ENCODE measurements around the gene GTF2A1.
"Not testable (repeated sequence)": the region's sequence is repeated elsewhere in the genome, so short reads cannot be mapped to it uniquely, and the experiment has no call there.

GTF2A1 gene

DNA sequence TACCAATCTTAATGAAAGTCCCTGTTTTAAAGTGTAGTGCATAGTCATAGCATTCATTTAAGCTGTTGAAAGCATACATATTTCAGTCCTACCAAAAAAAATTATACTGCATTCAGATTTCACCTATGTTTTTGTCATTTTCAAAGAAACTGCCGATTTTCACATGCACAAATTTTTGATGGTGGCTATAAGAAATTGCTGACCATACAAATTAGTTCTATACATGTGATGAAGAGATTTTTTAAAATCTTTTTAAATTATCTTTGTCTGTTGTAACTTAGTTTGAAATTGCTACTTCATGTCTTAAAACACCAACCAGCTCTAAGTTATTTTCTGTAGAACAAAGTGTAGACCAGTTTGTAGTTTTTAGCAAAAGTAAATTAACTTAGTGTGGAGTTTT, 3.5 kb upstream of the GTF2A1 start:
- no peak for DNase-seq

DNA sequence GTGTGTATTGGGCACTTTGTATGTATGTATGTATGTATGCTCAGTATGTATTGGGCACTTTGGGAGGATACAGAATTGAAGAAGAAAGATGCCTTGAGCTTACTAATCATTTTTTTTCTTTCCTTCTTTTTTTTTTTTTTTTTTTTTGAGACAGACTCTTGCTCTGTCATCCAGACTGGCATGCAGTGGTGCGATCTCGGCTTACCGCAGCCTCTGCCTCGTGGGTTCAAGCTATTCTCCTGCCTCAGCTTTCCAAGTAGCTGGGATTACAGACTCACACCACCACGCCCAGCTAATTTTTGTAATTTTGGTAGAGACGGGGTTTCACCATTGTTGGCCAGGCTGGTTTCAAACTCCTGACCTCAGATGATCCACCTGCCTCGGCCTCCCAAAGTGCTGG, 3.0 kb upstream of the GTF2A1 start:
- not testable (repeated sequence) for DNase-seq

DNA sequence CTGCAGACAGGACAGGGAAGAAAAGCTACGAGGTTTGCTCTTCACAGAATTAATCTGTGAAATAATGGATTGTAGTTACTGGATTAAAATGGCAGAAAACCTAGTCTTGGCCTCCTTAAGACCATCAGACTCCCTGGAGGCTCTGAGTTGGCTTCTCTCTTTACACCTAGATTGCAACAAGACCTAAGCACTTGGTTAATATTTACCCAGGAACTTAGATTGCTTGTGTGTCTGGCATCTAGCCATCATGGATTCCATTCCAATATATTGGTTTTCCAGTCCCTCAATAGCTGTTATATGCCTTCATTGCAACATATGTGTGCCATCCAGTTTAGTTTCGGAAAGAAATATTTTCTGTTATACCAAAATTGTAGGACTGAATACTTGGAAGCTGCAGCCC, 1.9 kb upstream of the GTF2A1 start:
- no peak for DNase-seq

DNA sequence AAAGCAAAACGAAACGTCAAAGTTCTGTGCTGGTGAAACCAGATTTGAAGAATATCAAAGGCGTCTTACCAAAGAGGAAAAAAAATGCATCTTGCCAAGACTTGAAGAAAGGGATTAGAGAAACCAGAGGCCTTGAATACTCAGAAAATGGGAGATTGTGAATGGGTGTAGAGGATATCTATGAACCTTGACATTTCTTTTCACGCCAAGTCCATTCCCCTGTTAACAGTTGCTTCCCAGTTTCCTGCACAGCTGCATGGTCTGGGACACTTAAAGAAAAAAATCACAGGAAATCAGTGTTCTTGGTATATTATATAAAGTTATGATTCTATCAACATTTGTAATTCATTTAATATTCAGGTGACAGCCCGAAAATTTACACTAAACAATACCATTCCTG, 1.4 kb upstream of the GTF2A1 start:
- no peak for DNase-seq

DNA sequence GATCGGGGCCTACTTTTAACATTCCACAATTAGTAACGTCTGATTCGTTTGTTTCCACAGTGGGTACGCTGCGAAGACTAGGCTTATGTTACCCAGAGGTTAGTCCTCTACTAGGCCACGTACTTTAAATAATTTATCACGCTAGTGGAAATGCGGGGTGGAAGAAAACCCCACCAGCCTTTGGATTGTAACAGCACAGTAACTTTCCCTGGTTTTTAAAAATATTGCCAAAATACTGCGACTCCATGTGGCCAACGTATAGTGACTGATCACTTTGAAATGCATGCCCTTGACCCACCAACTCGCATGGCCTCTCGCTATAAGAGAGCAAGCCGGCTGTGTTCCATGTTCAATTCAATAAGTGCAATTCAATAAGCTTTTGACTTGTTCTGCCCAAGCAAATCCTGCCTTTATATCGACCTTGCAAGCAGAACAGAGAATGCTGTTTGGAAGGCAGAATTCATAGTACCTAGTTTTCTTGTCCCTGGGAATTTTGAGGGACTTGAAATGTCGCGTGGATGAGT, 882 bp upstream of the GTF2A1 start:
- no peak for DNase-seq

DNA sequence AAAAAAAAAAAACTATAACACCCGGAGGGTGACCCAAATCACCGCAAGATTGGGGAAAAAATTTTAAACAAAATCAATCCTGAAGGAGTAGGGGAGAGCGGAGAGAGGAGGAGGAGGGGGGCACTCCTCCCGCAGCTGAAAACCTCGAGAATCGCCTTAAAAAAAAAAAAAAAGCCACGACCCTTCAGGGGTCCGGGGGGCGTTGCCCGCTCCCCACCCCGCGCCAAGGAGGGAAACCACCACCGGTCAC, 254 bp downstream of the GTF2A1 start:
- no peak for DNase-seq

DNA sequence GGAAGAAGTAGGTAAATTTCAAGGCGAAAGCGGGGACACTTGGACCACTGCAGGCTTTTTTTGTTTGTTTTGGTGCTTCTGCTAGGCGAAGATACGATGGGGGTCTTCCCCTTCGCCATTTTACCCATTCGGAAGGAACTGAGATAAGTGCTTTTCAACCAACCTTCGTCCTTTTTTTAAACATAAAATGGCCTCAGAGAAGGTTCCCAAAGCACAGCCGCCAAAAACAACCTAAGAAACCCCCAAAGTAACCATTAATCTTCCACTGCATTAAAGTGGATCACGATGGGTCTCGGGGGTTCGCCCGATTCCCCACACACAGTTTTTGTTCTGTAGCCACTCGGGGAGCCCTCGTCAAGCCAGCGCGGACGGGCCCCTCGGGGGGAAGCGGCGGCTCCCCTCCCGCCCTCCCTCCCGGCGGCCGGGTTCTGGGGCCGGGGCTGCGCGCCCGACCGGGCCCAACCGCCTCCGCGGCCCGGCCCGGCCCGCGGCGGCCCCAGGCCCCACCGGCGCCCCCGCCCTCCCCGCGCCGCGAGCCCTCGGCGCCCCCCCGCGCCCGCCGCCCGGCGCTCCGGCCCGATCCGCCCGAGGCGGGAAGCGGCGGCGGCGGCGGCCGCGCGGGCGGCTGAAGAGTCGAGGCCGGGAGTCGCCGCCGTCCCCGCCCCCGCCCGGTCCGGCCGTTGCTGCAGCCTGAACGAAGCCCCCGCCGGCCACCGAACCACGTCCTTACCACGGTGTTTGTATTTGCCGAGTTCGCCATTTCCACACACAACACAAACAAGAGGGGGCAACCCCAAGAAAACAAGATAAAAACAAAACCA, 790 bp downstream of the GTF2A1 start:
- no peak for DNase-seq

DNA sequence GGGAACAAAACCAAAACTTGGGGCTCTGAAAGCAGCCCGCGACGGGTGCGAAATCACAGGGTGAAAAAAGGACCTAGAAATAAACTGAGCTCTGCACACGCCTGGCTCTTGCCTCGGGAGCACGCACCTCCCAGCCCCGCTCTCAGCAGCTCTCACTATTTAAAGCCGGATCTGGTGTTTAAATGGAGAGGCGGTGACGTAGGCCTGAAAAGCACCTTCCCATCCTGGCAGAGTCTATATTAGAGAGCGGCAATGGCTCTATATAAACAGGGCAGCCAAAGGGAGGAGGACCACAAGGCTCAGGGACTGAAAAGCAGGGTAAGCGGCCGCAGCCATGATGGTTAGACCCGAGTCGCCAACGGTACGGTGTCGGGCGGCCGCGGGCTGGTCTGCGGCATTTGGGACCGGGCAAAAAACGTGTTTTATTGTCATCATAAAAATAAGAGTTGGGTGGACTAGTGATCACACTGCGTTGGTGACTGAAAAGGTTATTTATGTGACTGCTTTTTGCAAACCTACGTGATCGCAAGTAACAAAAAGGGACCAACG, 1.5 kb downstream of the GTF2A1 start:
- DNase-seq = peak; percentile 93

DNA sequence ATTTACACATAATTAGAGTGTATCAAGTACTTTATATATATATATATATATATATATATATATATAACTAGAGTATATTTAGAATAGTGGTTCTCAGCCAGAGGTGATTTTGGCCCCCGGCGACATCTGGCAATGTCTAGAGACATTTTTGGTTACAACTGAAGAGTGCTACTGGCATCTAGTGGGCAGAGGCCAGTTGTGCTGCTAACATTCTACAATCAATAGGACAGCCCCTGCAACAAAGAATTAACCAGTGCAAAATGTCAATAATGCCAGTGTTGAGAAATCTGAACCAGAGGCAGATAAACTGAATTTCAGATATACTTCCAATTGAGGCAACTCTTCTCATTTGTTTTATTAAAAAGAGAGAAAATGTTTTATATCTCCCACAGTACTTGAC, 8.9 kb downstream of the GTF2A1 start:
- DNase-seq = no peak

DNA sequence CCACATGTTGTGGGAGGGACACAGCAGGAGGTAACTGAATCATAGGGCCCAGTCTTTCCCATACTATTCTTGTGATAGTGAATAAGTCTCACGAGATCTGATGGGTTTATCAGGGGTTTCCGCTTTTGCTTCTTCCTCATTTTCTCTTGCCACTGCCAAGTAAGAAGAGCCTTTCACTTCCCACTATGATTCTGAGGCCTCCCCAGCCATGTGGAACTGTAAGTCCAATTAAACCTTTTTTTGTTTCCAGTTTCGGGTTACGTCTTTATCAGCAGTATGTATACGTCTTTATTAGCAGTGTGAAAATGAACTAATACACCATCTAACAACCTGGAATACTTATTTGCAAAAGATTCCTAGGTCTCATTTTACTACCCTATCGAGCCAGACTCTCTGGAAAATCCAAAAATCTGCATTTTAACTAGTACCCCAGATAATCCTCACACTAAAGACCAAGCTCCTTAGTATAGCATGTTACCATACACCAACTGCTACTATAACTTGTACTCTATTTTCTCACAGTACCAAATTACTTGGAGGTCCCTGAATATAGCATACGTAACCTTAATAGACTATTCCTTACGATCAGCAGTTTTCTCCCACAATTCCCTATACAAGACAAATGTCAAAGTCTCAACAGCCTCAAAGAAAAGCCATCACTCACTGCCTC, 11.5 kb downstream of the GTF2A1 start:
- no peak for DNase-seq

DNA sequence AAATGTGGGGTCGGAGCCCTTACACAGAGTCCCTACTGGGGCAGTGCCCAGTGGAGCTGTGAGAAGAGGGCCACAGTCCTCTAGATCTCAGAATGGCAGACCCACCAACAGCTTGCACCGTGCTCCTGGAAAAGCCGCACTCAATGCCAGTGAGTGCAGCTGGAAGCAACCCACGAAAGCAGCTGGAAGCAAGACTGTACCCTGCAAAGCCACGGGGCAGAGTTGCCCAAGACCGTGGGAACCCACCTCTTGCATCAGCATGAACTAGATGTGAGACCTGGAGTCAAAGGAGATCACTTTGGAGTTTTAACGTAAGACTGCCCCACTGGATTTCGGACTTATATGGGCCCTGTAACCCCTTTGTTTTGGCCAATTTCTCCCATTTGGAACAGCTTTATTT, 12.3 kb downstream of the GTF2A1 start:
- DNase-seq = no peak

DNA sequence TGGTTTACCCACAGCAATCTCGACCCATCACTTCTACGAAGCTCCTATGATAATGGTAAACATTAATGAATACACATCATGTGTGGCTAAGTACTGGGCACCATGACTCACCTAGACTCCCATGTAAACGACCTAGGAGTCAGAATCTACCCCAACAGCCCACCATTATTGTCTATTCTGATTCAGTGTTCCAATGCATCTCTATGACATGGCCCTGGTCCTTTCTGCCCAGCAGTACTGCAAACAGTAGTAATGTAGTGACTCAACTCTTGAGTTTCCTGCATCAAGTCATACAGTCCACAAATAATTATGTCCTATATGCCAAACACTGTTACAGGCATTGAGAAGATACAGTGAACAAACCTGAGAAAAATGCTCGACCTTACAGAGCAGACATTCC, 14.6 kb downstream of the GTF2A1 start:
- DNase-seq = no peak

DNA sequence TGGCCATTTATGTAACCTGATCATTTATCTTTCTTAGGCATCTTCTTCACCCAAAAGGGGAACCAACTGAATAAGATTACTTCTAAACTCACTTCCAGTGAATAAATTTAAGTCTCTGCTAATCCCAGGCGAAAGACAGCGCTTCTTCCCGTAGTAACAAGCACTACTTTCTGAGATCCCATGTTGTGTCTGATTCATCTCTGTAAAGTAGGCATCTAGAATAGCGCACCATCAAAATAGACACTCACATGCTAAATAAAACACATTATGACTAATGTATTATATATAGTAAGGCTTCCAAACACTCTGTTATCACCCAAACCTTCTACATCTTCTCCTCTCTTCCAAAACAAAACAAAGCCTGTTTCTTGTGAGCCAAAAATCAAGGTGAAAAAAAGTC, 15.1 kb downstream of the GTF2A1 start:
- DNase-seq = no peak

DNA sequence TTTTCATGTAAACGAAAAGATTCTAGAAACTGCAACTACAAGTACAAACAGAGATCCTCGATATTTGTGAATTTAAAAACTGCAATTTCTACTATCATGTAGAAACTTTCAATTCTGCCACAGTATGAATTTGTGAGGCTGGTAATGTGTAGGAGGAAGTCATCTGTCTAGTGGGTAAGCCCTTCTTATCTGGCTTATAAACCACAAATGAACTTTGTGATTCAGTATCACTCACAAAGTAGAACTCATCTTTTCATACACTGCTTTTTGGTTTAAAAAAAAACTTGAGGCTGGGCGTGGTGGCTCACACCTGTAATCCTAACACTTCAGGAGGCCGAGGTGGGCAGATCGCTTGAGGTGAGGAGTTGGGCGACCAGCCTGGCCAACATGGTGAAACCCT, 20.7 kb downstream of the GTF2A1 start:
- DNase-seq = peak; percentile 9

DNA sequence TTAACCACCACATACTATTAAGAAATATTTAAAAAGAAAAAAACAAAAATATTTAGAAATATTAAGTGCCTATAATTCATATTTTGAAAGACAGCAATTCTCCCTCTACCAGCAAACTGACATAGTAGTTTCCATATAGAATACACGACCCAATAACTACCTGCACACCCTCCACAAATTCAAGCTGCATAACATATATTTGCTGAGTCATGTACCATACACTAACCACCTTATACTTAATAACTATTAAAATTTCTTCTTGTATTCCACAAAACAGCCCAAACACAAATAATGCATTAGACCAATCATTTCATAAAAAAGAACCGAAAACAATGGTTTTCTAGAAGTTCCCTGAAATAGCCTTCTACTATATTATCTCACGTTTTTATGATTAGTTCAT, 21.7 kb downstream of the GTF2A1 start:
- no peak for DNase-seq

DNA sequence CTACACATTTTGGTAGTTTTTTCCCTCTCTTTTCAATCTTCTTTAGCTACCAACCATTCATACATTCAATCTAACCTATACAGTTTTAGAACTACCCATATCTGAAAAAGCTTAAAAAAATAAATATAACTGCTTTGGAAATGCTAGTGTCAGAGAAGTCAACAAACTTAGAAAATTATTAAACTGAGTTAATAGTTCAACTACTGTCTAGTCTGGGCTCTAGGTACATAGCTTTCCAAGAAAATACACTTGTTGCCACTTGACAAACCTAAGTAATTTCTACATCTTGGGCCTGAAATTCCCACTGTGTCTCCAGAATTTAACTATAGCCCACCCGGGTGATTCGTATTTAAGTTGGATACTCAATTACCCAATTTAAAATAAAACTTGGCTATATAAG, 22.1 kb downstream of the GTF2A1 start:
- no peak for DNase-seq

DNA sequence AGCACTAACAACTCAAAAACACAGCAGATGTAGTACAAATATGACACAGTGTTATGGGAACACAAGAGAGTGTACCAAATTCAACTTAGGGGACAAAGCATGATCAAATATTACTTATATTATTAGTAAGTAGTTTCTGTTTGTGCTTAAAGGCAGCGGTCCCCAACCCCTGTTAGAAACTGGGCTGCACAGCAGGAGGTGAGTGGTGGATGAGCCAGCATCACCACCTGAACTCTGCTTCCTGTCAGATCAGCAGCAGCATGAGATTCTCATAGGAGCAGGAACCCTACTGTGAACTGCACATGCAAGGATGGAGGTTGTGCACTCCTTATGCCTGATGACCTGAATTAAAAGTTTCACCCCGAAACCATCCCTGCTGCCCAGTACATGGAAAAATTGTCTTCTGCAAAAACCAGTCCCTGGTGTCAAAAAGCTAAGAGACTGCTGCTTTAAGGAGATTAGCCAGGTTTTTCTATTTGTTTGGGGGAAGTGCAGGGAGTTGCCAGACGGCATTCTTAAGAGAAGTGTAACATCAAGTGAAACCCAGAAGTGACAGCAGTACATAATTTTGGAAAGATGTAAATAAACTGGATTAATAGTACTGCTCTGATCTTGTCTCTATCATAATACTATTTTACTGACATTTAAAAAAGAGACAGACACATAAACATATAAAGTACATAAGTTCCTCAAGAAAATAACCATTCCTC, 26.7 kb downstream of the GTF2A1 start:
- no peak for DNase-seq

DNA sequence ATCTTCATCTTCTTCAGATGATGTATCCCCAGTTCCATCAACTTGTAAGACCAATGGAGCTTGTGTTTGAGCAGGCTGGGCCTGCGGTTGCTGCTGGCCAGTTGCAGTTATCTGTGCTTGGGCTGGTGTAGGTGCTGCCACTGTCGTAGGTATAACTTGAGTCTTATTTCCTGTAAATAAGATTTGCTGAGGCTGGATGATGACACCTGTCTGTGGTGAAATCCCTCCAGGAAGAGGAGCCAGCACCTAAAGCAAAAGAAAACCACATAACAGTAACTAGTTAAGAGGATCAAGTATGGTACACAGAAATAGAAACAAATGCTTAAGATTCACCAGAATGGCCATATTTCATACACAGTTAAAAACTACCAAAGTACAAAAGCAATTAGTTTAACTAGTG, 28.2 kb downstream of the GTF2A1 start:
- DNase-seq = no peak

DNA sequence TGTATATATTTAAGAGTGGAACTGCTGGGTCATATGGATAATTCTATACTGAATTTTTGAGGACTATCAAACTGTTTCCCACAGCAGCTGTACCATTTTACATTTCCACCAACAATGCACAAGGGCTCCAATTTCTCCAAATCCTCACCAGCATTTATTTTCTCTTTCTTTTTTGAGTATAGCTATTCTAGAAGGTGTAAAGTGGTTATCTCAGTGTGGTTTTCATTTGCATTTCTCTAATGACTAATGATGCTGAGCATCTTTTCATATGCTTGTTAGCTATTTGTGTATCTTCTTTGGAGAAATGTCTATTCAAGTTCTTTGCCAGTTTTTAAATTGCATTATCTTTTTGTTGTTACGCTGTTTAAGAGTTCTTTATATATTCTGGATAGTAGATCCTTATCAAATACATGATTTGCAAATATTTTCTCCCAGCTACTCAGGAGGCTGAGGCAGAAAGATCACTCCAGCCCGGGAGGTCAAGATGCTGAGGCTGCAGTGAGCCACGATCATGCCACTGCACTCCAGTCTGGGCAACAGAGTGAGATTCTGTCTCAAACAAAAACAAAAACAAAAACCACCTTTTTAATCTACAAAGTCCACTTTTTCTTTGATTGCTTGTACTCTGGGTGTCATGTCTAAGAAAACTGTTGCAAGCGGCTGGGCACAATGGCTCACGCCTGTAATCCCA, 32.8 kb downstream of the GTF2A1 start:
- no peak for DNase-seq

DNA sequence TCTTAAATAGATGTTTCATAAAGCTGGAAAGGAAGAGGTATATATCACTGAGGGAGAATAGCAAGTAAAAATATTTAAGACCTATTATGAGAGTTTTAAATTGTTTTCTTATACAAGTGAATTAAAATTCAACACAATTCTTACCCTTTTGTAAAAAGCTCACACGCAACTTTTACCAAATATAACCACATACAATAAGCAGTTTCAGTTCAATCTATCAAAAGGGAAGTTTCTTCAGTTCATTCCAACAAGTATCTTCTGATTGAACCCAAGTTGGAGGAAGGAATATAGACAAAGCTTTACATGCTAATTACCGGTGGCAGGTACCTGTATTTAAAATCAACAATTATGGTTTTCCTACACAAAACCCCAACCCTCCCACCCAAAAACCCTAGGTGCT, 41.1 kb downstream of the GTF2A1 start:
- no peak for DNase-seq

DNA sequence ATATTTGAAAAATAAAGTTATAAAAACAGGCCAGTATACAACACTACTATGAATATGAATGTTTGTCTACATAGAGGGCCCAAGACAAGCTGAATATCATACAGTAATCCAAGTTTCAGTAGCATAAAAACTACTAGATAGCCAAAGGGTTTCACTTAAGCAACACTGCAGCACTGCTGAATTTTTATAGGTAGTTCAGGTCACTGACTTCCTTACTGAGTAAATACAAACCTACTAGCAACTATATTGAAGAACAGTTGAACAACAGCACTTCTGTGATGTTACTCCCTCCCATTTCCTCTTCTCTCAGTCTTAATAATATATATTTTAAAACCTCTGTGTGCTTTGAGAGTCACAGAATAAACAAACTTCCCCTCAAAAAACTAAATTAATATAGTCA, 42.7 kb downstream of the GTF2A1 start:
- no peak for DNase-seq

DNA sequence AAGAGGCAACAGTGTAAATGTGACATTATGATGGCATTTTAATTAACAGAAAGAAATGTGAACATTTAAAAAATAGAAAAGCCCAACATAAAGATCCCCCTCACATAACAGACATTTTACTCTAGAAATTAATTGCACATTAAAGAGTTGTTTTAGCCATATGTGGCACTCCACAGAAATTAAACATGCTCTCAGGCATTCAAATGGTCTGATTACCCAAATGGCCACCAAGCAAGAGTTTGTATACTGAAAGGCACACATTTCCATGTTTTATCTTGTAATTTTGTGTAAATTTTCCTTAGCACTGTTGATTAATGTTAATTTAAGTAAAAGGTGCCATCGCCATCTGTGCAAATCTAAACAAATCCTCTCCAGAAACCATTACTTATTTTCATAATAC, 43.5 kb downstream of the GTF2A1 start:
- DNase-seq = no peak

DNA sequence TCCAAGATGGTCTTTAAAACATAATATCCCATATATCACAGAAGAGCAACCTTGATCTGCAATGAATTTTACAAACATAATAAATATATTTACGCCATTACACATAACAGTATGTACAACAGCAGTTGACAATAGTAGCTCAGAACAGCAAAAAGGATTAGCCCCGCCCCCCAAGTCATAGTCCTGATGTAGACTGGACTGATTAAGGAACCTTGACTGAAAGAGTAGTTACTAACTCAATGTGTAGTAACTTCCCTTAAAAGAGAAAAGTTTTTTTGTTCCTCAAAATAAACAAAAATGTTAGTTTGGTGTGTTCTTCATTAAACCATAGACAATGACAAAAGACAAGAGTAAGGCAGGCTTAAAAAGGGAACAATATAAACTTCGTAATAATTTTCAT, 44.5 kb downstream of the GTF2A1 start:
- DNase-seq = no peak
